HepG2 (cell line): ENCODE results near the gene ZNF138.
"Not testable (repeated sequence)": the region's sequence is repeated elsewhere in the genome, so short reads cannot be mapped to it uniquely, and the experiment has no call there.

Experiments
- TF ChIP-seq, protein P1 (sequence below): sonication (generic); formaldehyde crosslinking; IDR thresholded peaks from 2 replicates; pipeline ENCODE4 v1.5.1; 2020; ENCODE audit warnings: missing genetic modification reagents, mild to moderate bottlenecking, borderline replicate concordance
- TF ChIP-seq, protein P2 (sequence below), 2 experiments: fragments of 450-650 bp in 1 of 2; sonication (generic) in 1 of 2; formaldehyde crosslinking; IDR thresholded peaks; 2 replicates each; pipeline versions ENCODE4 v1.5.0 to v1.8.0; 2020 to 2022; ENCODE audit warnings: mild to moderate bottlenecking in 1 of 2, missing genetic modification reagents in 1 of 2

GRCh38 chr7:64835856-64836255 is 41.6 kb downstream of the ZNF138 start:
- TF ChIP-seq, protein P1, sequence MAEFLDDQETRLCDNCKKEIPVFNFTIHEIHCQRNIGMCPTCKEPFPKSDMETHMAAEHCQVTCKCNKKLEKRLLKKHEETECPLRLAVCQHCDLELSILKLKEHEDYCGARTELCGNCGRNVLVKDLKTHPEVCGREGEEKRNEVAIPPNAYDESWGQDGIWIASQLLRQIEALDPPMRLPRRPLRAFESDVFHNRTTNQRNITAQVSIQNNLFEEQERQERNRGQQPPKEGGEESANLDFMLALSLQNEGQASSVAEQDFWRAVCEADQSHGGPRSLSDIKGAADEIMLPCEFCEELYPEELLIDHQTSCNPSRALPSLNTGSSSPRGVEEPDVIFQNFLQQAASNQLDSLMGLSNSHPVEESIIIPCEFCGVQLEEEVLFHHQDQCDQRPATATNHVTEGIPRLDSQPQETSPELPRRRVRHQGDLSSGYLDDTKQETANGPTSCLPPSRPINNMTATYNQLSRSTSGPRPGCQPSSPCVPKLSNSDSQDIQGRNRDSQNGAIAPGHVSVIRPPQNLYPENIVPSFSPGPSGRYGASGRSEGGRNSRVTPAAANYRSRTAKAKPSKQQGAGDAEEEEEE (CRISPR knock-in tag): not testable (repeated sequence)
- TF ChIP-seq, protein P2, sequence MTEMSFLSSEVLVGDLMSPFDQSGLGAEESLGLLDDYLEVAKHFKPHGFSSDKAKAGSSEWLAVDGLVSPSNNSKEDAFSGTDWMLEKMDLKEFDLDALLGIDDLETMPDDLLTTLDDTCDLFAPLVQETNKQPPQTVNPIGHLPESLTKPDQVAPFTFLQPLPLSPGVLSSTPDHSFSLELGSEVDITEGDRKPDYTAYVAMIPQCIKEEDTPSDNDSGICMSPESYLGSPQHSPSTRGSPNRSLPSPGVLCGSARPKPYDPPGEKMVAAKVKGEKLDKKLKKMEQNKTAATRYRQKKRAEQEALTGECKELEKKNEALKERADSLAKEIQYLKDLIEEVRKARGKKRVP (CRISPR knock-in tag; IDR thresholded peaks at IDR 0.05): not testable (repeated sequence)
